ENCODE measurements around the gene C13orf46.

Gene C13orf46

DNA sequence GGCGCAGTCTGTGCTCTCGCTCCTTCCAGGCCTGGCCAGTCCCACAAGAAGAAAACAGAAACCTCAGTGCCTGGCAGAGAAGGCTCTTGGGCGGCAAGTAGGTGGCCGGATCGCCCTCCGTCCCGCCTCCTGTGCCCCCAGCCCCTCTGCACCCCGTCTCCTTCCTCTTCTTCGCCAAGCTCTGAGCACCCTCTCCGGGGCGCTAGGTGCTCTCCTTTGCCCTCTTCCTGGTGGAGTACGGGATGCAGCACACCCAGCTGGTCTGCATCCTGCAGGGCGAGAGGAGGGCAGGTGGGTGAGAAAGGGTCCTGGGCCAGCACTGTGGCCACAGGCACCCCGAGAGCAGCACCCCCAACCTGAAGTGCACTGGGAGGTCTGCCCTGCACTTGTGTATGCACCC is 17.3 kb downstream of the C13orf46 start:
- in situ Hi-C loops (cut with MboI; ENCODE audit: low sequenced_read_pairs): no loop called here

DNA sequence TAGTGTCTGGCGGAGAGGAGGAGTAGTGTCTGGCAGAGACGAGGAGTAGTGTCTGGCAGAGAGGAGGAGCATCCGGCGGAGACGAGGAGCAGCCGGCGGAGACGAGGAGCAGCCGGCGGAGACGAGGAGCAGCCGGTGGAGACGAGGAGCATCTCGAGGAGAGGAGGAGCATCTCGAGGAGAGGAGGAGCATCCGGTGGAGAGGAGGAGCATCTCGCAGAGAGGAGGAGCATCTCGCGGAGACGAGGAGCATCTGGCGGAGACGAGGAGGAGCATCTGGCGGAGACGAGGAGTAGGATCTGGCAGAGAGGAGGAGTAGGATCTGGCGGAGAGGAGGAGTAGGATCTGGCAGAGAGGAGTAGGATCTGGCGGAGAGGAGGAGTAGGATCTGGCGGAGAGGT is 18.2 kb downstream of the C13orf46 start:
- in situ Hi-C loops (cut with MboI; ENCODE audit: low sequenced_read_pairs): no loop called here

DNA sequence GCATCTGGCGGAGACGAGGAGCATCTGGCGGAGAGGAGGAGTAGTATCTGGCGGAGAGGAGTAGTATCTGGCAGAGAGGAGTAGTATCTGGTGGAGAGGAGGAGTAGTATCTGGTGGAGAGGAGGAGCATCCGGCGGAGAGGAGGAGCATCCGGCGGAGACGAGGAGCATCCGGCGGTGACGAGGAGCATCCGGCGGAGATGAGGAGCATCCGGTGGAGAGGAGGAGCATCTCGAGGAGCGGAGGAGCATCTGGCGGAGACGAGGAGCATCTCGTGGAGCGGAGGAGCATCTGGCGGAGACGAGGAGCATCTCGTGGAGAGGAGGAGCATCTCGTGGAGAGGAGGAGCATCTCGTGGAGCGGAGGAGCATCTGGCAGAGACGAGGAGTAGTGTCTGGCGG is 18.6 kb downstream of the C13orf46 start:
- in situ Hi-C loops (cut with MboI; ENCODE audit: low sequenced_read_pairs): no loop called here

DNA sequence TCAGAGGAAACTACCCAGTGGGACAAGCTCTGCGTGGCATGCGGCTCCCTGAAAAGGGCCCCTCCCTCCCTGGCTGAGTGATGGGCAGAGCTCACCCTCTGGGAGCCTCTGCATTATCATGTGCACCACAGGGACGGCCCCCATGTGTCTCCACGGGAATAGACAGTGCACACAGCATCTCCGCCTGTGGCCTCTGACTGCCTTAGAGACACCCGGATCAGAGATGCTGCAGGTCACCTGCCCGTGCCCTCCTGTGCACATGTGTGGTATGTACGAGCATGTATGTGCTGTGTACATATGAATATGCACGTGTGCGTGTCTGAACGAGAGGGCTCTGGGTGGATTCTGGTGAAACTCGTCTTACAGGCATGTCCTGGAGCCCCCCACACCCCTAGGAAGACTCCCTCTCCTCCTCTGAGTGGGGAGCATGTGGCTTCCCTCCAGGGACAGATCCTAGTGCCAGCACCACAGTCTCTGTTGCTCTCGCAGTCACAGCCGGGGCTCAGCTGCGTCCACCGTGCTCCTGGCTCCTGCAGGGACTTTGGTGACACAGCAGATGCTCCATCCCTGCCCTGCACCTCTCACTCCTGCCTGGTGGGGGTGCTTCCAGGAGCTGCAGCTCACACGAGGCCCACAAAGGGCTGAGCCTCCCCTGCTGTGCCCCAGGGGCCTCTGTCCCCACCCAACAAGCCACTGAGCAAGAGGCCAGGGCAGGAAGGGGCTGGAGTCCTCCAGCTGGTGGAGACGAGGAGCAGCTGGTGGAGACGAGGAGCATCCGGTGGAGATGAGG is 19.6 kb downstream of the C13orf46 start:
- in situ Hi-C loops (cut with MboI; ENCODE audit: low sequenced_read_pairs): no loop called here

DNA sequence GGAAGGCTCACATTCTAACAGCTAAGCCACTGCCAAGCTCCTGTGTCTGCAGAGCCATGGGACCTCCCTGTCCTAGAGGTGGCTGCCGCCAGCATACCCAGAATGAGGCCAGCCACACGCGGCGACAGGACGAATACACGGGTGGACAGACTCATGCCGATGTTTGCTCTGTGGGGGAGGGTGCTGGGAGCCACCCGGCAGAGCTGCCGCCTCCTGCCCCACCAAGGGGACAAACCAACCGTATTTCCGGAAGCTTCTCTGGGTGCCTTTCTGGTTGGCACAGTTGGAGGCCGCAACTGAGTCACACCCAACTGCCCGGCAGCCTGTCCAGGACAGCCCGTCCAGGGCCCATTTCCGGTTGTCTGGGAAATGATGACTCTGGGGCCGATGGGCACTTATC is 20.3 kb downstream of the C13orf46 start:
- in situ Hi-C loops (cut with MboI; ENCODE audit: low sequenced_read_pairs): no loop called here

DNA sequence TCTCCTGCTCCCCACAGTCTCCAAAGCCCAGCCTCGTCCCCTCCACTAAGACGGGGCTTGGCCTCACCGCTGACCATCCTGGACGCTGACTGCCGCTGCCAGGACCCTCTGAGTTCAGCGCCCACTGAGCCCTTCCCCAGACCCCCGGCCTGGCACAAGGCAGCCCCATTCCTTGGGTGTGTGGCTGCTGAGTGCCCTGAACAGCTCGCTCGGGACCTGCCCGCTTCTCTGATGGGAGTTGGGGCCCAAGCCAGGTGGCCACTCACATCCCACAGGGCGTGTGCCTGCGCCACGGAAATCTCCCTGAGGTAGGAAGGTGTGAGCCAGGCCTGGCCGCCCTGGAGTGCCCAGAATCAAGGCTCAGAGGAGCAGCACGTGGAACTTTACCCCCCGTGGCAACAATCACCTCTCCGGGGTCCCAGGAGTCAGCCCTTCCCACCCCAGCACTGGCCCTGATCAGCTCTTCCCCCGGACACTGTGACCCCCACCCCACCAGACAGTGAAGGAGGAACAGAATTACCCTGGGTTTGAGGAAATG is 20.8 kb downstream of the C13orf46 start:
- in situ Hi-C loops (cut with MboI; ENCODE audit: low sequenced_read_pairs): no loop called here

DNA sequence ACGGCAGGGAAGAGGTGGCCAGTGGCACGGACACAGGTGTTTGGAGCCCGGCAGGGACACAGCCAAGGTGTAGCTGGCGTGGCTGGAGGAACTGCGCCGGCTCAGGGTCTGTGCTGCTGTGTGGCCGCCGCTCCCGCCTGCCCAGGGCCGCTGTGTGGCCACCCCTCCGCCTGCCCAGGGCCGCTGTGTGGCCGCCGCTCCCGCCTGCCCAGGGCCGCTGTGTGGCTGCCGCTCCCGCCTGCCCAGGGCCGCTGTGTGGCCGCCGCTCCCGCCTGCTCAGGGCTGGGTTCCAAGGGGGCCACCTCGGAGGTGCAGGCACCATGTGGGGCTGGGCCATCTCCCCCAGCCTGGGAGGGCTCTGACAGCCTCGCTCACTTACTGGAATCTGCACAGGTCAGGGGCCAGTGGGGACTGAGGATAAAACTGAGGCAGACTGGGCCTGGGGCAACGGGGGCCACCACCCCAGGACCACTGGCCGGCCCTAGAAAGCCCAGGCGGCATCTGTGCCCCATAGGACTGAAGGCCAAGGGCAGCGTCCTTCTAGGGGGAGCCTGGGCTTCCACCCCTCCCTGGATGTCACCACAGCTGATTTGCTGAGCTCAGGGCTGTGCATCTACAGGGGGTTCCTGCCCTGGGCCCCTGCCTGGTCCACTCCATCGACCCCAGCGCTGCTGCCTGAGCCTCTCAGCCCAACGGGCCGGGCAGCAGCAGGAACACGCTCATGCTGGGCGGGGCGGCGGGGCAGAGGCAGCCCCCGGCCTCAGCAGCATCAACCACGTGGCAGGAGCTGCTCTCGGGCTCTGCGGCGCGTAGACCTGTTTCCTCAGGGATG is 21.5 kb downstream of the C13orf46 start:
- in situ Hi-C loops (cut with MboI; ENCODE audit: low sequenced_read_pairs): no loop called here

DNA sequence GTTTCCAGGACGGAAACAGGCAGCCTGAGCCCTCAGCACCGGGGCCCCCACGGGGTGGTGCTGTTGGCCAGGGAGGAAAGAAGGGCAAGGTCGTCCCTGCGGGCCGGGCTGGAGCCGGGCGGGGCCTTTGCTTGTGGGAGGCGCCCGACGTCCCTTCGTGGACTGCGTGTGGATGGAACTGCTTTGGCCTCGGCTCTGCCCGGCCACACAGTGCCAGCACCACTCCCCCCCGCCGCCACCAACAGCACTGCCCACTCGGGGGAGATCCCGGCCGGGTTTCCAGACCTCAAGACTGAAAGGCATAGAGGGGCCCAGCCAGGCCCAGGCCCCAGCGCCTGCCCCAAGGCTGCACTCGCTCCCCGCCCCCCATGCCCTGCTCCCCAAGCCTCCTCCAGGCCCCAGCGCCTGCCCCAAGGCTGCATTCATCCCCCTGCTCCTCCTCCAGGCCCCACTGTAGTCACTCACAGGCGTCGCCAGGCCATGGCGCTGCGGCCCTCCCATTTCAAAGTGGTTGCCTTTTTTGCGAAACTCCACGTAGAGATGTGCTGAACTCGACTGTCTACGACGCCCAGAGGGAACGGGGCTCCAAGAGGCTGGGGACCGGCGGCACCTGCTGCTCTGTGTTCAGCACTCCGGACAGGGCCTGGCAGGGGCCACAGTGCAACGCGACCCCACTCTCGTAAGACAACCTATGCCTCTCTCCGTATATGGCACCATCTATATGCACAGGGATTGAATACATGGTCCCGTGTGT is 22.5 kb downstream of the C13orf46 start:
- in situ Hi-C loops (cut with MboI; ENCODE audit: low sequenced_read_pairs): no loop called here

DNA sequence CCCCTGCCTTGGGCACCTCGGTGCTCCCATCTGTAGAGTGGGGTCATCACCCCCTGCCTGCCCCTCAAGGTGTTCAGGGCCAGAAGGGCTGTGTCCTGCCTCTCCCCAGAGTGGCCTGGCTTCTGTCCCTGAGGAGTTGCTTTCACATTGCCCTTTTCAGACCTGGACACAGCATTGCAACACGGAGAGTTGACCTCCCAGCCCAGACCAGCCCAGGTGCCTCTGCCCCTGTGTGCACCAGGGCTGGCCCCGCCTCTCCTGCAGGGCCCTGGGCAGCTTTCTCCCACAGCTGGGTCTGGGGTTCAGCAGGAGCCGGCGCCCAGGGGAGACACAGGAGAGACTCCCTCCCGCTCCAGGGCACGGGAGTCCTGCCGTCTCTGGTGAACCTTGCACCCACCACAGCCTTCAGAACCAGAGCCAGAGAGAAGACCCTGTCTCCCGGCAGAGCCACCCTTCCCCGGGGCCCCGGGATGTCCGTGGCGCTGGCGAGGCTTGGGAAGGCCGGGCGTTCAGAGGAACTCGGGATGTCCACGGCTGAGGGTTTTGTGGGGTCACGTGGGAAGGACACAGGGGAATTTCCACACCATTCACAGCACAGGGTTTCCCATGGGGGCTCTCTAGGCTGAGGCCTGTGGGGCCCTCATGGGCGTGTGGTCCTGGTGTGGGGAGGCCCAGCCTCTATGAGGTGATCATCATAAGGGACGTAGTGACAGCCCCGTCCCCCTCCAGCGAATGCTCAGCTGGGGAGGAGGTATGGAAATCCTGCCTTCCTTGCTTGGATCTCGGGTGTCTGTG is 23.2 kb downstream of the C13orf46 start:
- in situ Hi-C loops (cut with MboI; ENCODE audit: low sequenced_read_pairs): no loop called here

DNA sequence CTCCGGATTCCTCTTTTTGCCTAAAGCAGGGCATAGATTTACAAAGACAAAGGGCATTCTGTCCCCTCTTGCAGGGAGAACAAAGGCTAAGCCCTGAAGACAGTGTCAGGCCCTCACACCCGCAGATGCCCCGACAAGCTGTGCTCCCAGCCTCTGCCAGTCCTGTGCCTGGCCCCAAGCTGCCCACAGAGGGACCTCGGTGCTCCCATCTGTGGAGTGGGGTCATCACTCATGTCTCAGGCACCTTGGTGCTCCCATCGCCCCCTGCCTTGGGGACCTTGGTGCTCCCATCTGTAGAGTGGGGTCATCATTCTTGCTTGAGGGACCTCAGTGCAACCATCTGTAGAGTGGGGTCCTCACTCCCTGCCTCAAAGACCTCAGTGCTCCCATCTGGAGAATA is 24.3 kb downstream of the C13orf46 start:
- in situ Hi-C loops (cut with MboI; ENCODE audit: low sequenced_read_pairs): no loop called here

DNA sequence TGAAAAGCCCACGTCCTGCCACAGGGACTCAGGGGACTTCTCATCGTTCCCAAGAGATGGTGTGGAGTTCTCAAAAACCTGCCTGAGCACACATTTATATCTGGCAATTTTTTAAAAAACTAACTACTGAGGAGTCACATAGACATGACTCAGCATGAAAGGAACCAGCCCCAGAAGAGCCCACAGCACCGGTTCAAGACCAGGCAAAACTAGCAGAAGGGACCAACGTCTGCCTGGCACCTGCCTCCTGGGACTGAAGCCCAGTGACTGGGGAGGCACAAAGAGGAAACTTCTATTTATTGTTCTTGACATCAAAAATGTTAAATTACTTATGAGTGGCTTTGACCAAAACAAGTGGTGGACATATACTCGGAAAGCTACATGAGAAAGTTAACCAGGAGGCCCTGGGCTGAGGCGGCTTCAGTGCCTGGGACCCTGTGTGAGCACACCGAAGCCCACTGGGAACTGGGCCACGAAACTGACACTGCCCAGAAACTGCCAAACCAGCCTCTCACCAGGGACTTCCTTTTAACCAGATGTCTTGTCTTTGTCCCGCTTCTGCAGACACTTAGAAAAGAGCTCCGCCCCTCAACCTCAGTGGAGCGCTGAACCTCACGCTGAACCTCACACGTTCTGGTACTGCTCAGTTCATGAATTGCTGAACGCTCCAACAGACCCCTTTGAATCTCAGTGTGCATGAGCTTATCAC is 25.7 kb downstream of the C13orf46 start:
- in situ Hi-C loops (cut with MboI; ENCODE audit: low sequenced_read_pairs): no loop called here

DNA sequence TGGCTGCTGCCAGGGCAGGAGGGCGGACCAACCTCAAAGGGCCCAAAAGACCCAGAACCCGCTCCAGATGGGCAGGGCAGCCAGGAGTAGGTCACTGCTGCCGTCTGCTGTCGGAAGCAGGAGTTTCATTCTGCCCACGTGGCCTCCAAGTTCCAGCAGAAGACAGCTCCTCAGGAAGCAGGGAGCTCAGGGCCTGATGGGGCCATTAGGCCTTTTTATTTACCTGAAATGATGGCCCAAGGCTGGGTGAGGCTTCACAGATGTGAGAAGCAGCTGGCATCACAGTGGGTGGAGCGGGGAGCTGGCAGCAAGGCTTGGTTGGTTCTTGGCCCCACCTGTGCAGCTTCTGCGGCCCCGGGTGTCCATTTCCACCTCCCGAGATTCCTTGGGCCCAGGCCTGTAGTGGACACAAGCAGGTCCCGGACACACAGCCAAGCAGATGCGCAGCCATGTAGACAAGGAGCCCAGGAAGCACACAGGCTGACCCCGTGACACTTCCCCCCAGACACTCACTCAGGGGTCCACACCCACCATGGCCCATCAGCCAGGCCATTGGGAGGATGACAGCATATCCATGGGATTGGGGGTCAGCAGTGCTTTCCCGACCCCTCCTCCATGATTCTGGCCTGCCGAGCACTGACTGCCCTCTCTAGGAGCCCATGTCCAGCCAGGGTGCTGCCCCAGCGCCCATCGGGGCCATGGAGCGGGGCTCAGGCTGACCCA is 26.4 kb downstream of the C13orf46 start:
- in situ Hi-C loops (cut with MboI; ENCODE audit: low sequenced_read_pairs): no loop called here

DNA sequence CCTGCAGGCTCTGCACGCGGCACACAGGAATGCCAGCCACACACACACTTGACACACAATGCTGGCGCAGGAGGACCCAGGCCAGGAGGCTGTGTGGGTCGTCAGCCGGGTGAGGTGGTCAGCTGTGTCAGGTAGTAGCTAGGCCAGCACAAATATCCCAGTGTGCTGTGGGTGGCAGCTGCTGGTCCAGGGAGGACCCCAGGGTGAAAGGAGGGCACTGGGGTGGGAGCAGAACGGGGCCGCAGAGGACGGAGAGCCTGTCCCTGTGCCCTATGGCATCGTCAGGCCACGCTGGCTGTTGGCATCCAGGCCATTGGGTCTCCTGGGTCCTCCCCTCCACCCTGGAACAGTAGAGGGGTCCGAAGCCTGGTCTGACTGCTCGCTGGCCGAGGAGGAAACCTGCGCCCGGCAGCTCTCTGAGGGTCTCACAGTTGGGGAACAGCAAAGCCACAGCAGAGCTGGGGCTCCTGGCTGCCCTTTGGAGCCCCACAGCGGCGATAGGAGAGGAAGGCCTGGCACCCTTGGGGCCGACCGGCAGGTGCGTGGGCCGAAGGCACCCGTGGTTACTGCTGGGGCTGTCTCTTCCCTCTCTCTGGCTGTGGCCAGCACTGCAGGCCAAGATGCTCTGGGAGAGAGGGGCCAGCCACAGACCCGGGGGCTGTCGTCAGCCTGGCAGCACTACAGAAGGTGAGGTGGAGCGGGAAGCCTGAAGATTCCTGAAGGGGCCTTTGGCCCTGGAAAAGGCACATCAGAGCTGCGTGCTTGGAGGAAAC is 27.3 kb downstream of the C13orf46 start:
- in situ Hi-C loops (cut with MboI; ENCODE audit: low sequenced_read_pairs): no loop called here

DNA sequence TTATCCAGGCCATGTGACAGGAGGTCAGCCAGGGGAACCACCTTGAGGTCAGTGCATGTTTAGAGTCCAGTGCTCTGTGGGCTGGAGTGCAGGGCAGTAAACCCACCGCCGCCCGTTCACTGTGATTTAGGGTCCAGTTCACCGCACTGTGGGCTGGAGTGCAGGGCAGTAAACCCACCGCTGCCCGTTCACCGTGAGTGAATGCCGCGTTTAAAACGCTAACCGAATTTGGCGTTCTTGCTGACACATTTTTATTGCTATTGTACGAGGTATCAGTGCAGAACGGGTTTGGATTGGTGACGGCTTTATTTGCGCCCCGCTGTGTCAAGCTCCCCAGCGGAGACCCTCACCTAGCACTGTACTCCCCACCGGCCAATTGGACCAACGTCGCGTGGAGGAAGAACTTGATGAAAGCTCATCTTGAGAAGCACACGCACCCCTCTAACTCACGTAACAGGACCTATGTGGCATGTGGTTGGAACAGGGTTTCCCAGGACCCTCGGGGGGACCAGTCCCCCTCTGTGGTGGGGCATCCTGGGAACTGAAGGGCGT is 27.9 kb downstream of the C13orf46 start:
- in situ Hi-C loops (cut with MboI; ENCODE audit: low sequenced_read_pairs): no loop called here

DNA sequence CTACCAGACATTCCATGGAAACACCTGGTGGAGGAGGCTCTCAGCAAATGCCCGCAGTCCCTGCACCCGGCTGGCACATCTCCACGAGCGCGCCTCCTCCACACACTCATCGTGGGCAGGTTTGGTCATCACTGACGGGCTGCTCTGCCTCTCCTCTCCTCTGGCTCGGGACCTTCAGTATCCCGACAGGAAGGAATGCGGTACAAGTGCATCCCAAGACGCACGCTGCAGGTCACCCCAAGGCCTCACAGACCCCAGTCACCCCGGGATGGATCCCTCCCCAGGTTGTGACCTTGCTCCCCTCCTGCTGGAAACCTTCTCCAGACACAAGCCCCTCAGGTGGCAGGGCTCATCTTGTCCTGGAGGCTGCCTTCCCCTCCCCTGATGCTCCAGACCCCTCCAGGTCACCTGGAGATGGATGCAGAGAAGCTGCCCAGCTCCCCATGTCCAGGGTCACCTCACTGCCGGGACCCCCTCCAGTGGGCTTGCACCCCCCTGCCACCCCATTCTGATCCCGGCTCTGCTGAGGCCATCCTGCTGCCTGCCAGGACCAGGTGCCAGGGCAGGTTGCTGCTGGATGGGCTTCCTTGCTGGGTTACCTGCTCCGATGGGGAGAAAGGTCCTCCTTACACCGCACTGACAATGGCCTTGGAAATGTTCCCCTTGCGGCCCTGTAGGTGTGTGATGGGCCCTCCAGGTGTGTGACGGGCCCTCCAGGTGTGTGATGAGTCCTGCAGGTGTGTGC is 29.9 kb downstream of the C13orf46 start:
- in situ Hi-C loops (cut with MboI; ENCODE audit: low sequenced_read_pairs): no loop called here

DNA sequence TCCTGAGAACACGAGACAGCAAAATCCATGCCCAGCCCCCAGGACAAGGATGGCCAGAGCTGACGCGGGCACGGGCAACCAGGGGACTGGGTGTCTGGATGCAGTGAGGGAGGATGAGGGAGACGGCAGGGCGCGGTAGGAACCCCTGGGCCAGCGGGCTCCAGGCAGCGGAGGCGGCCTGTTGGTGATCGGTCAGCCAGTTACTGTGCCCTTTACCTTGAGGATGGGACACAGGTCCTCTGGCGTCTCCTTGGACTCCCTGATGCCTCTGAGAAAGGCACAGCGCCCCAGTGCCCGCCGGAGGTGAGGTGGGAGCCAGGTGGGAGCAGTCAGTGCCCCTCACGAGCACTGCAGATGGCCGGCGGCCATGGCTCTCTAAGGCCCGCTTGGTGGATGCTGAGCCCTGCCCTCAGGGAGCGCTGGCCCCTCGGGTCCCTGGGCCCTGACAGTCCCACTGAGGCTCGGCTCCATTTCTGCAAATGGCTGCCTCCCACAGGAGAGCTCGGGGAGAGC is 31.2 kb downstream of the C13orf46 start:
- in situ Hi-C loops (cut with MboI; ENCODE audit: low sequenced_read_pairs): no loop called here

DNA sequence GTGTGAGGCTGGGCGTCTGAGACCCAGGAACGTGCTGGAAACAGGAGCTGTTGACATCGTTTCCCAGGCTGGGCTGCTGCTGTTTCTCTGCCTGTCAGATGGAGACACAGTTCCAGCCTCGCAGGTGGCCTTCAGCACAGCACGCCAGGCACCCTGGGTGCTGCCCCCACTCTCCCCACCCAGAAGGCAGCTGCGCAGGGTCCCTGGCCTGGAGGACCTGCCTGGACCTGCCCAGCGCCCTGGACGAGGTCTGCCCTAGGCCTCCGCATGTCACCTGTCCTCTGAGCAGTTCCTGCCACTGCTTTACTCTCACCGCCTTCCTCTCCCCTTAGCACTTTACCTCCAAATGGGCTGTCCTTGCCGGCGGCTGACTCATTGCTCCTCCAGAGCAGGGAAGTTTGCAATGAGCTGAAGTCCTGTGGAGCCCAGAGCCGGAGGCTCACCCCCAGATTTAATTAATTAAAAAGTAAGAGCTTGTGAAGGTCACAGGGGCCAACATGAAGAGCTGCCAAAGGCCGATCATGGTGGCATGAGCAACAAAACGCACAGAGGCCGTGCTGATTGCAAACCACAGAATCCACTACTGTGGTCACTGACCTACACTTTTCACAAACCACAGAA is 32.2 kb downstream of the C13orf46 start:
- in situ Hi-C loops (cut with MboI; ENCODE audit: low sequenced_read_pairs): no loop called here

Measured in HL-60/S4 (cell line).